Endothelial cell of umbilical vein (primary cell): Measurements from ENCODE around the gene ITSN1. TPM values are rescaled to one million over a fixed set of nuclear protein-coding genes. Genes with fewer than 3 reads are reported as not detected.

Experiments used
- BruUV-seq: library from RNA; stranded (reverse); fragments of 400-500 nt; replicated peaks from 2 replicates; lab custom pipeline; 2021; lab: Mats Ljungman, UMichigan
- CTCF ChIA-PET: fragments of 300-600, 350-600 bp; sonication (Branson Sonifier 250); formaldehyde crosslinking; loops from one replicate; lab custom pipeline; 2021; ENCODE audit warnings: antibody characterized with exemption, inconsistent platforms; lab: Charles Lee
- POLR2A ChIA-PET: fragments of 300-600, 350-600 bp; sonication (Branson Sonifier 250); formaldehyde crosslinking; loops from one replicate; lab custom pipeline; 2021; ENCODE audit warnings: antibody characterized with exemption, inconsistent platforms; lab: Charles Lee
- DNase-seq: peaks from one replicate; pipeline ENCODE4 v3.0.0-alpha.2; 2011; ENCODE audit warnings: low read depth, low spot score
- FAIRE-seq: peaks from 2 replicates; lab custom pipeline; 2011; peaks lifted over from hg19 to GRCh38; lab: Jason Lieb, UNC
- H2AFZ ChIP-seq: 2 replicates; pipeline ENCODE4 v1.6.0; 2012; ENCODE audit warnings: low read depth, low read length, control low read depth, inconsistent platforms
- H3K27ac ChIP-seq: 2 replicates; pipeline ENCODE4 v1.5.1; 2011; ENCODE audit warnings: low read depth, mild to moderate bottlenecking, control low read depth, low read length, moderate library complexity; ENCODE audit not compliant: insufficient read depth
- H3K27me3 ChIP-seq, 2 experiments: 2 replicates each; pipeline versions ENCODE4 v1.6.0 to v1.6.1; 2011; ENCODE audit warnings: low read length in 2 of 2, mixed read lengths in 1 of 2; ENCODE audit not compliant: control insufficient read depth in 2 of 2, insufficient read depth in 2 of 2
- H3K36me3 ChIP-seq, 2 experiments: 2 replicates in 1 of 2; 3 replicates in 1 of 2; pipeline ENCODE4 v1.5.1; 2011; ENCODE audit warnings: low read length in 2 of 2, mild to moderate bottlenecking in 1 of 2, moderate library complexity in 1 of 2; ENCODE audit not compliant: control insufficient read depth in 2 of 2, insufficient read depth in 2 of 2; ENCODE audit errors: extremely low read depth in 1 of 2
- H3K4me1 ChIP-seq: 3 replicates; pipeline ENCODE4 v1.5.1; 2011; ENCODE audit warnings: mild to moderate bottlenecking, low read length; ENCODE audit not compliant: control insufficient read depth, insufficient read depth; ENCODE audit errors: extremely low read depth
- H3K4me2 ChIP-seq: 2 replicates; pipeline ENCODE4 v1.6.1; 2011; ENCODE audit warnings: low read length, control low read depth, mixed read lengths; ENCODE audit not compliant: insufficient read depth
- H3K4me3 ChIP-seq, 3 experiments: fragments of 200-600 bp in 1 of 3; sonication (generic), shearing (Covaris generic) in 1 of 3; replicated peaks in 1 of 3; 2 replicates each; pipeline ENCODE4 v1.5.1; 2011 to 2016; ENCODE audit warnings: control low read depth in 3 of 3, low read length in 3 of 3, mild to moderate bottlenecking in 2 of 3, inconsistent platforms in 1 of 3, low read depth in 1 of 3, moderate library complexity in 1 of 3; ENCODE audit not compliant: insufficient read depth in 1 of 3
- H3K79me2 ChIP-seq: 2 replicates; pipeline ENCODE4 v1.6.0; 2012; ENCODE audit warnings: low read length, inconsistent platforms; ENCODE audit not compliant: control insufficient read depth, insufficient read depth
- H3K9ac ChIP-seq: replicated peaks from 2 replicates; pipeline ENCODE3; 2011; ENCODE audit warnings: low read length, control low read depth; ENCODE audit not compliant: insufficient read depth; ENCODE audit errors: extremely low read depth
- H3K9me1 ChIP-seq: replicated peaks from 3 replicates; pipeline ENCODE4 v1.6.0; 2011; ENCODE audit warnings: mild to moderate bottlenecking, low read length; ENCODE audit not compliant: control insufficient read depth, insufficient read depth; ENCODE audit errors: extremely low read depth
- H3K9me3 ChIP-seq: replicated peaks from 2 replicates; pipeline ENCODE4 v1.5.1; 2012; ENCODE audit warnings: low read length, inconsistent platforms; ENCODE audit not compliant: control insufficient read depth, insufficient read depth
- H4K20me1 ChIP-seq: replicated peaks from 2 replicates; pipeline ENCODE3; 2011; ENCODE audit warnings: mild to moderate bottlenecking, low read length; ENCODE audit not compliant: control insufficient read depth, insufficient read depth; ENCODE audit errors: extremely low read depth
- CTCF ChIP-seq, 2 donors: IDR thresholded peaks; 1 replicate in 1 of 2; 2 replicates in 1 of 2; pipeline ENCODE4 v1.5.1; 2011; ENCODE audit warnings: low read length in 2 of 2, mild to moderate bottlenecking in 2 of 2, moderate library complexity in 2 of 2, control low read depth in 1 of 2, inconsistent platforms in 1 of 2, low read depth in 1 of 2; ENCODE audit not compliant: insufficient read depth in 1 of 2; ENCODE audit errors: extremely low read depth in 1 of 2
- EZH2 ChIP-seq: IDR thresholded peaks from 2 replicates; pipeline ENCODE4 v1.6.1; 2012; ENCODE audit warnings: borderline replicate concordance, low read depth, mild to moderate bottlenecking, moderate library complexity, low read length, inconsistent platforms; ENCODE audit not compliant: severe bottlenecking
- FOS ChIP-seq: IDR thresholded peaks from 2 replicates; pipeline ENCODE4 v1.6.1; 2011; ENCODE audit warnings: mild to moderate bottlenecking, low read length, moderate library complexity, borderline replicate concordance; ENCODE audit not compliant: insufficient read depth
- GATA2 ChIP-seq: IDR thresholded peaks from 2 replicates; pipeline ENCODE4 v1.7.0; 2011; ENCODE audit warnings: low read depth, mild to moderate bottlenecking, moderate library complexity, mixed read lengths, low read length; ENCODE audit not compliant: insufficient read length, insufficient read depth
- JUN ChIP-seq: IDR thresholded peaks from 2 replicates; pipeline ENCODE4 v1.6.1; 2011; ENCODE audit warnings: borderline replicate concordance, low read depth; ENCODE audit not compliant: insufficient read length, insufficient read depth
- MAX ChIP-seq: IDR thresholded peaks from 2 replicates; pipeline ENCODE4 v1.6.1; 2011; ENCODE audit not compliant: insufficient read depth, insufficient read length
- MYC ChIP-seq: IDR thresholded peaks from one replicate; pipeline ENCODE4 v1.6.1; 2011; ENCODE audit warnings: mild to moderate bottlenecking, low read depth, low read length
- POLR2A ChIP-seq: IDR thresholded peaks from 2 replicates; pipeline ENCODE4 v1.6.1; 2012; ENCODE audit warnings: low read depth, mild to moderate bottlenecking, control low read depth, low read length
- POLR2AphosphoS5 ChIP-seq: IDR thresholded peaks from 2 replicates; pipeline ENCODE4 v1.6.1; 2012; ENCODE audit warnings: low read depth, mild to moderate bottlenecking, control low read depth, low read length, moderate library complexity; ENCODE audit not compliant: insufficient read depth
- dilution Hi-C: fragments of 300-500 bp; cut with MboI; formaldehyde crosslinking; loops from one replicate; pipeline ENCODE4 v1.15.0; 2019; ENCODE audit warnings: low sequenced_read_pairs; ENCODE audit not compliant: extremely low pct_ligation_motif_present
- intact Hi-C: fragments of 100-400 bp; cut with micrococcal nuclease; formaldehyde crosslinking; loops from one replicate; pipeline ENCODE4 v1.10.0; 2022
- polyA plus RNA-seq, 4 experiments: library from polyadenylated mRNA; depleted of rRNA in 3 of 4; stranded (reverse) in 3 of 4; unstranded in 1 of 4; fragments of >200 nt; gene quantifications; 2 replicates each; pipeline versions ENCODE4 v1.2.1 to v1.2.3, GENCODE V29; 2011 to 2012; ENCODE audit warnings: missing spikeins in 1 of 4
- total RNA-seq: library from RNA; stranded (reverse); gene quantifications from 2 replicates; pipeline ENCODE4 v1.2.3, GENCODE V29; 2021

The ITSN1 gene
- total and polyA plus RNA-seq, 2 donors (not counting 3 experiments of a cell fraction or from before 2014, with no cell fraction given): 72.2 to 86.8 TPM

GRCh38 chr21:33751120-33751519 lies 108.8 kb downstream of the ITSN1 start:
- POLR2A ChIA-PET: no interaction called here

More at GRCh38 chr21:33751120-33751519, 108.8 kb downstream of the ITSN1 start:
- Histone ChIP-seq H3K27me3 (no peaks in the 10 kb centered on the region), H3K4me1 (no peaks in the 10 kb centered on the region), H3K9ac (no peak overlapping the region), H3K36me3 (no peaks in the 10 kb centered on the region), H2AFZ (no peak overlapping the region), H3K4me2 (no peak overlapping the region), H3K79me2 (no peaks in the 10 kb centered on the region), H3K9me1 (no peaks in the 10 kb centered on the region), H3K27ac (no peak overlapping the region), H3K9me3 (peaks cover 2% of the 10 kb centered on the region), H4K20me1 (no peaks in the 10 kb centered on the region), H3K4me3 (no peak overlapping the region)
- CTCF ChIA-PET: no interaction called here
- intact Hi-C loops (no loop called here), dilution Hi-C loops (no loop called here)
- no peak for FAIRE-seq
- DNase-seq: no peak
- BruUV-seq: no TSS peak
- TF ChIP-seq MAX (no peak), FOS (no peak), POLR2A (no peak), JUN (no peak), EZH2 (no peak), MYC (no peak), POLR2AphosphoS5 (no peak), GATA2 (no peak), CTCF (IDR thresholded peaks at IDR 0.05; ENCODE audit: extremely low read depth in 1 of 2, insufficient read depth in 1 of 2, low read depth in 1 of 2, low read length in 2 of 2) (no peak)
